ENCODE results near the gene ADPRHL1.

DNA sequence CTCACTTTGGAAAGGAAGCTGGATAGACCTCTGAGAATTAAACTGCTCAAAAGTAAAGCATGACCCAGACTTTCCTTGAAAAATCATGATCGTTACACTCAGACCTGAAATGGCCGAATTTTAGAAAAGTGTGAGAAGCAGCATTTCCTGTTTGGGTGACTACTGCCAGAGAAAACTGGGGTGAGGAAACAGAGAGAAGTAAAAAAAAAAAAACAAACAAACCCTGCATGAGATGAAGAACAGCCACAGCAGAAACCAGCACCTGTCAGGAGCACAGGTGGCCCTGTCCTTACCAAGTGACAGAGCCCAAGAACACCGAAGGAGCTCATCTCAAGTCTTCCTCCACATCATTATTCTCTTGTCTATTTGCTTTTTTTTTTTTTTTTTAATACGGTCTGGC lies 12.0 kb upstream of the ADPRHL1 start:
- TF ChIP-seq, protein P1, sequence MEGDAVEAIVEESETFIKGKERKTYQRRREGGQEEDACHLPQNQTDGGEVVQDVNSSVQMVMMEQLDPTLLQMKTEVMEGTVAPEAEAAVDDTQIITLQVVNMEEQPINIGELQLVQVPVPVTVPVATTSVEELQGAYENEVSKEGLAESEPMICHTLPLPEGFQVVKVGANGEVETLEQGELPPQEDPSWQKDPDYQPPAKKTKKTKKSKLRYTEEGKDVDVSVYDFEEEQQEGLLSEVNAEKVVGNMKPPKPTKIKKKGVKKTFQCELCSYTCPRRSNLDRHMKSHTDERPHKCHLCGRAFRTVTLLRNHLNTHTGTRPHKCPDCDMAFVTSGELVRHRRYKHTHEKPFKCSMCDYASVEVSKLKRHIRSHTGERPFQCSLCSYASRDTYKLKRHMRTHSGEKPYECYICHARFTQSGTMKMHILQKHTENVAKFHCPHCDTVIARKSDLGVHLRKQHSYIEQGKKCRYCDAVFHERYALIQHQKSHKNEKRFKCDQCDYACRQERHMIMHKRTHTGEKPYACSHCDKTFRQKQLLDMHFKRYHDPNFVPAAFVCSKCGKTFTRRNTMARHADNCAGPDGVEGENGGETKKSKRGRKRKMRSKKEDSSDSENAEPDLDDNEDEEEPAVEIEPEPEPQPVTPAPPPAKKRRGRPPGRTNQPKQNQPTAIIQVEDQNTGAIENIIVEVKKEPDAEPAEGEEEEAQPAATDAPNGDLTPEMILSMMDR (IDR thresholded peaks at IDR 0.05), result no peak
- TF ChIP-seq ZFX (IDR thresholded peaks at IDR 0.05; ENCODE audit: borderline replicate concordance), result no peak

All from 22Rv1 (cell line).